ENCODE results near the gene DAPK1.

GRCh38 chr9:87703636-87704276, 206.1 kb downstream of the DAPK1 start:
- TF ChIP-seq CTCF (IDR thresholded peaks at IDR 0.05) (no peak), EZH2 (IDR thresholded peaks at IDR 0.05; ENCODE audit: borderline replicate concordance, insufficient read depth, low read depth, low read length, poor library complexity, severe bottlenecking) (no peak)
